LNCAP (cell line): ENCODE data around the gene HPSE2.

Source experiments
- TF ChIP-seq, protein P1 (sequence below): fragments of 450-650 bp; IDR thresholded peaks from 2 replicates; pipeline ENCODE4 v1.5.1; 2017; ENCODE audit warnings: mild to moderate bottlenecking

Gene HPSE2

GRCh38 chr10:99010286-99010685 is 225.4 kb downstream of the HPSE2 start:
- TF ChIP-seq, protein P1, sequence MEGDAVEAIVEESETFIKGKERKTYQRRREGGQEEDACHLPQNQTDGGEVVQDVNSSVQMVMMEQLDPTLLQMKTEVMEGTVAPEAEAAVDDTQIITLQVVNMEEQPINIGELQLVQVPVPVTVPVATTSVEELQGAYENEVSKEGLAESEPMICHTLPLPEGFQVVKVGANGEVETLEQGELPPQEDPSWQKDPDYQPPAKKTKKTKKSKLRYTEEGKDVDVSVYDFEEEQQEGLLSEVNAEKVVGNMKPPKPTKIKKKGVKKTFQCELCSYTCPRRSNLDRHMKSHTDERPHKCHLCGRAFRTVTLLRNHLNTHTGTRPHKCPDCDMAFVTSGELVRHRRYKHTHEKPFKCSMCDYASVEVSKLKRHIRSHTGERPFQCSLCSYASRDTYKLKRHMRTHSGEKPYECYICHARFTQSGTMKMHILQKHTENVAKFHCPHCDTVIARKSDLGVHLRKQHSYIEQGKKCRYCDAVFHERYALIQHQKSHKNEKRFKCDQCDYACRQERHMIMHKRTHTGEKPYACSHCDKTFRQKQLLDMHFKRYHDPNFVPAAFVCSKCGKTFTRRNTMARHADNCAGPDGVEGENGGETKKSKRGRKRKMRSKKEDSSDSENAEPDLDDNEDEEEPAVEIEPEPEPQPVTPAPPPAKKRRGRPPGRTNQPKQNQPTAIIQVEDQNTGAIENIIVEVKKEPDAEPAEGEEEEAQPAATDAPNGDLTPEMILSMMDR: no peak

GRCh38 chr10:99008054-99008453 is 227.6 kb downstream of the HPSE2 start:
- TF ChIP-seq, protein P1: no peak

- TF ChIP-seq, protein P1: no peak
Measured at GRCh38 chr10:99007457-99007856, 228.2 kb downstream of the HPSE2 start.

GRCh38 chr10:99005254-99005653 is 230.4 kb downstream of the HPSE2 start:
- TF ChIP-seq, protein P1: no peak

DNA sequence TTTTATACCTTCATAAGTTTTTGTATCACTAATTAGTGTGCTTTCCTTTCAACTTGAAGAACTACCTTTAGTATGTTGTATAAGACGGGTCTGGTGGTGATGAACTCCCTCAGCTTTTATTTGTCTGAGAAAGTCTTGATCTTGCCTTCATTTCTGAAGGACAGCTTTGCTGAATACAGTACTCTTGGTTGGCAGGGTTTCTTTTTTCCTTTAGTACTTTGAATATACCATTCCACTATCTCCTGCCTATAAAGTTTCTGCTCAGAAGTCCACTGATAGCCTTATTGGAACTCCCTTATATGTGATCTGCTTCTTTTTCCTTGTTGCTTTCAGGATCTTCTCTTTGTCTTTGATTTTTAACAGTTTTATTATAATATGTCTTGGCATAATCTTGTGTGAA is 230.9 kb downstream of the HPSE2 start:
- TF ChIP-seq, protein P1: no peak

GRCh38 chr10:99002392-99002791 is 233.3 kb downstream of the HPSE2 start:
- TF ChIP-seq, protein P1: no peak

DNA sequence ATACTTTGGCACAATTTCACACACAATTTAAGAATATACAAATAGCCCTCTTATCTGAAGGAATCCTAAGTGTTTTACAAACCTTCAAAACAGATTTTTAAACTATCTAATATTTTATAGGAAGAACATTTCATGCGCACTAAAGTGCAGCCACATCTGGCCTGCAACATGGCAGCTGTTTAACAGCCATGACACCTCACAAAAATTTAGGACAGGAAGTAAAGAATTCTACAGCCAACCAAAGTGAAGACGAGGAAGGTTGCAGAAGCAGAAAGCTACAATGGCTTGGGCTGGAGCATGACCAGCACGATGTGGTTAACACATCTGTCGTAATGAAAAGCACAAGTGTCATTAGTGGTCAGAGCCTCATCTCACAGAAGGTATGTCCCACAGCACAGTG is 238.1 kb downstream of the HPSE2 start:
- TF ChIP-seq, protein P1: no peak

GRCh38 chr10:98994030-98994429 is 241.6 kb downstream of the HPSE2 start:
- TF ChIP-seq, protein P1: no peak
